GM19035 (cell line): Measurements from ENCODE around the gene CD200R1L.

Experiments used
- ATAC-seq: cut with Tn5 transposase; IDR thresholded peaks from one replicate; pipeline ENCODE4 v1.9.1; 2021; ENCODE audit not compliant: unreplicated experiment

The CD200R1L gene

DNA sequence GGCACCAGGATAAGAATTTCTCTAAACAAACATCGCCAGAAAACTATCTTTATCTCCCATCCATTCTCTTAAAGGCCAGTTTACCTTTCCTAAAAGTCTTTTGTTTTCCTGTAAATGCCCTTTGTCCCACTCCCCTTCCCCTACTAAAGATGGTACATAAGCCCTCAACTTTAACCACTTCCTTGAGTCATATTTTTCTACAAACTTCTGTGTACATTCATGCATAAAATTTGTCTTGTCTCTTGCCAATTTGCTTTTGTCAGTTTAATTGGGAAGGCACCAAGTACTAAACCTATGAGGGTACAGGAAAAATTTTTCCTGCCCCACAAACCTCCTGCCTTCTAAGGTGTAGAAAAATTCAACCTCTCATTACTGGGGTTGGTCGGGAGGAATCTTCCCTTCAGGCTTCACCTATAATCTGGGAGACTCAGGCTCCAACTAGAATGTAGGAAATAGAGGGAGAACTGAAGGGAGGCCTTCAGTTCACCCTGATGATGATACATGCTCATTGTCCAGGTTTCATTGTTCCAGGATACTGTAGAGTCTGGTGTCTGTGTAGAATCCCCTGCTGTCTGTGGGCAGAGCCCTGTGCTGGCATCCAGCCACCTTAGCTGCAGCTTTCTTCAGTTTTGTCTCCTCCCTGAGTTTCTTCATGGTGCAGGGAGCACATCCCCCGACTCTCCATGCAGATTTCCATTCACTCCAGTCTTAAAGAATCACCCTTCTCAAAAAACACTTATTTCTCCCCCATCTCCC is 53.2 kb downstream of the CD200R1L start:
- no peak for ATAC-seq

GRCh38 chr3:112791736-112792135 is 54.9 kb downstream of the CD200R1L start:
- ATAC-seq = no peak

DNA sequence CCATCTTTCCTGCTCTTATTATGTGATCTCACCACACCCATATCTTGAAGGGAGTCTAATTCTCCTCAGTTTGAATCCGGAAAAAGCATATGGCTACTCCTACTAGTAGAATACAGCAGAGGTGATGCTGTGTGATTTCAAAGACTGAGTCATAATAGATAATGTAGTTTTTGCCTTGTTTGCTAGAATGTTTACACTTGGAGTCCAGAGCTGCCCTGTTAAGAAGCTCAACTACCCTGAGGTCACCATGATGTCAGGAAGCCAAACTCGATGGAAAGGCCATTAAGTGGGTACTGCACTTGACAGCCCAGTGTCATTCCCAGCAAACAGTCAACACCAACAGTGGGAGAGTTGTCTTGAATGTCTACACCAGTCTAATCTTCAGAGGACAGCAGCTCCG is 56.9 kb downstream of the CD200R1L start:
- ATAC-seq = no peak

GRCh38 chr3:112786881-112787579 is 59.6 kb downstream of the CD200R1L start:
- ATAC-seq = no peak

DNA sequence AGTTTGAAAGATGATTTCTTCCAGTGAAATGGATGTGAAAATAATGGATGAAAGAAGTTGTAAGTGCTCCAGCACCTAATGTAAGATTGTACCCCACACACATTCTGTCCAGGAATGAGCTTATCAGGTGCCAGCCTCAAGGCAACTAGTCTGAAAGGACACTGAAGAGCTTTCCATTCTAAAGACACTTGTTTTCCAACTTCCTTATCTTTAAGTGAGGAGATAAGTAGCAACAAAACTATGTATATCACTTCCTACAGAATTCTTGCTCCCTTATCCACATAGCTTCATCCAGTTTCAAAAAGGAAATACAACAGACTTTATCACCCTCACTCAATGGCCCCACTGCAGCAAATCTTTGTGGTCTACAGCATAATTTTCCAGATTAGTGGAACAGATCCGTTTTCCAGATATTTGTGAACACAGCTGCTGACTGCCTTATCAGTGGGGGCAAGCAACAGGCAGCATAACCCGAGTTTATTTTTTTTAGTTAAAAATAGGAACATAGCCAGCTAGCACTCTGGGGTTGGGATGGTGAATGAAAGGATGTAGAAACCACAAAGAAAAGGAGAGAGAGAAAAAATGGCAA is 60.6 kb downstream of the CD200R1L start:
- ATAC-seq = no peak

- ATAC-seq = no peak
Observed at GRCh38 chr3:112785321-112786001, 61.2 kb downstream of the CD200R1L start.

GRCh38 chr3:112782491-112782890 is 64.2 kb downstream of the CD200R1L start:
- no peak for ATAC-seq

DNA sequence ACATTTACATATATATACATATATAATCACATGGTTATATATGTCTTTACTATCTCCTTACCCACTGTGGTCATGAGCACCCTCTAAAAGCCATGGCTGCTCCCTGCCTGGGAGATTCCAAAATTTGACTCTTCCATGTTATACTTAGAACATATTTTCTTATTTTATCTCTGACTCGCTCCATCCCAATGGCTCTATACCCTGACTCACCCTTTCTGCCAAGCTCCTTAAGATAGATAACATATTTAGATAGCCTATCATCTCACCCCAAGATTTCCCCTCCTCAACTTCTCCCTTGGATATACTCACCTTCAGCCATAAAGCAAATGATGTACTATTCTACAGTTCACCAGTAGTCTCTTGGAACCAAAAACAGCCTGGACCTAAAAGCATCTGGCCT is 65.1 kb downstream of the CD200R1L start:
- ATAC-seq = no peak

- no peak for ATAC-seq
Observed at GRCh38 chr3:112779558-112780480, 66.8 kb downstream of the CD200R1L start.

- no peak for ATAC-seq
Observed at GRCh38 chr3:112779011-112779410, 67.7 kb downstream of the CD200R1L start.

- ATAC-seq = no peak
Observed at GRCh38 chr3:112778353-112778948, 68.2 kb downstream of the CD200R1L start.

- no peak for ATAC-seq
Observed at GRCh38 chr3:112777811-112778210, 68.9 kb downstream of the CD200R1L start.

GRCh38 chr3:112776836-112777235 is 69.8 kb downstream of the CD200R1L start:
- ATAC-seq = no peak

DNA sequence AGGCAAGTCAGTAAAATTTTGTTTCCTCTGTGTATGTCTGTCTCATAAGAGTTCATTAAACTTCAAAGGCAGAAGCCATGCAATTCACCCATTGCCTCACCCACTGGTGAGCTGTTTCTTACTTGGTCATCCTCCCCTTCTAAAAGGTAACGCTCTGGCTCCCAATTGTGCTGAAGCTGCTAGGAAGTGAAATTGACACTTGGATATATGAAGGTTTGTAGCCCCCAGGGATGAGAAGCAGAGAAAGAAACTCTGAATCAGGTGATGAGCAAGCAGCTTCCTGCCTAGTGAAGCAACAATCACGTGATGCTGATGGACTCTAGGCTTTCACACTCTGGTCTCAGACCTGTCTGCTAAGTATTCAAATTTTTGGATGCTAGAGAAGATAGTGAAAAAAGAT is 70.7 kb downstream of the CD200R1L start:
- no peak for ATAC-seq

- no peak for ATAC-seq
Observed at GRCh38 chr3:112775011-112775742, 71.5 kb downstream of the CD200R1L start.

GRCh38 chr3:112774293-112774926 is 72.3 kb downstream of the CD200R1L start:
- ATAC-seq = no peak

- no peak for ATAC-seq
Observed at GRCh38 chr3:112773864-112774263, 72.8 kb downstream of the CD200R1L start.

DNA sequence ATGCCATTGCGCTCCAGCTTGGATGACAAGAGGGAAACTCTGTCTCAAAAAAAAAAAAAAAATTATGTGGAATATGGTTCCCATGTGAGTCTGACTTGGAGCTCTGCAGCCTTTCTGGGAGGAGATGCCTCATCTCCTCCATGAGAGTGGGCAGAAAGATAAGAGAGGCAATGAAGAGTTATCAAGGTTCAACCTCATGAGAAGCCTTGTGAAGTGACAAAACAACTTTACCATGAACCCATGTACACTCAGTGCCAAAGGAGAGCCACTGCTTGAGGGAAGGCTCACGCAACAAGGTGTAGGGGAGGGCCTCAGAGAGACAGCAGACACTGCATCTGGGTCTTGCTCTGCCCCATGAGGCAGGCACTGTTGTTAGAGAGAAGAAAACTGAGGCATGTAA is 75.7 kb downstream of the CD200R1L start:
- ATAC-seq = no peak

GRCh38 chr3:112770032-112770626 is 76.5 kb downstream of the CD200R1L start:
- ATAC-seq = no peak
